NB4 (cell line): Measurements from ENCODE around the gene FAT4.

Source experiments
- CTCF ChIP-seq: IDR thresholded peaks from one replicate; pipeline ENCODE4 v1.5.1; 2012; ENCODE audit warnings: low read depth, low read length
- MAX ChIP-seq: IDR thresholded peaks from 2 replicates; pipeline ENCODE4 v1.6.1; 2011; ENCODE audit warnings: low read depth, low read length
- POLR2A ChIP-seq: IDR thresholded peaks from 2 replicates; pipeline ENCODE4 v1.6.1; 2011; ENCODE audit warnings: mild to moderate bottlenecking; ENCODE audit not compliant: insufficient read length; ENCODE audit errors: extremely low read depth

GRCh38 chr4:125346616-125347015 lies 31.9 kb downstream of the FAT4 start:
- no peak for TF ChIP-seq CTCF
- TF ChIP-seq POLR2A, result no peak
- no peak for TF ChIP-seq MAX
